Astrocyte (in vitro differentiated cells and primary cell): ENCODE measurements around the gene SLC6A2. TPM values are rescaled to one million over a fixed set of nuclear protein-coding genes. Genes with fewer than 3 reads are reported as not detected.
"Not testable (repeated sequence)": the region's sequence is repeated elsewhere in the genome, so short reads cannot be mapped to it uniquely, and the experiment has no call there.

Experiments
- DNase-seq: peaks from one replicate; pipeline ENCODE4 v3.0.0-alpha.2; 2010; ENCODE audit warnings: low read depth
- FAIRE-seq: peaks from 2 replicates; lab custom pipeline; 2011; peaks lifted over from hg19 to GRCh38; lab: Jason Lieb, UNC
- H2AFZ ChIP-seq: 2 replicates; pipeline ENCODE4 v1.6.0; 2012; ENCODE audit warnings: low read depth, low read length, inconsistent platforms
- H3K27ac ChIP-seq: 2 replicates; pipeline ENCODE4 v1.5.1; 2011; ENCODE audit warnings: low read depth, low read length, inconsistent platforms
- H3K27me3 ChIP-seq: 2 replicates; pipeline ENCODE4 v1.6.0; 2011; ENCODE audit warnings: low read length, inconsistent platforms; ENCODE audit not compliant: insufficient read depth
- H3K36me3 ChIP-seq: 2 replicates; pipeline ENCODE4 v1.5.1; 2011; ENCODE audit warnings: low read length, inconsistent platforms; ENCODE audit not compliant: insufficient read depth
- H3K4me1 ChIP-seq: 2 replicates; pipeline ENCODE4 v1.5.1; 2011; ENCODE audit warnings: low read length, inconsistent platforms; ENCODE audit not compliant: insufficient read depth
- H3K4me2 ChIP-seq: 2 replicates; pipeline ENCODE4 v1.6.0; 2012; ENCODE audit warnings: low read length, inconsistent platforms
- H3K4me3 ChIP-seq: 2 replicates; pipeline ENCODE4 v1.5.1; 2011; ENCODE audit warnings: low read depth, mild to moderate bottlenecking, low read length, inconsistent platforms; ENCODE audit not compliant: insufficient read depth
- H3K79me2 ChIP-seq: 2 replicates; pipeline ENCODE4 v1.6.0; 2012; ENCODE audit warnings: mild to moderate bottlenecking, low read length, inconsistent platforms; ENCODE audit not compliant: insufficient read depth
- H3K9ac ChIP-seq: 2 replicates; pipeline ENCODE4 v1.6.0; 2012; ENCODE audit warnings: mild to moderate bottlenecking, low read length, inconsistent platforms
- H3K9me3 ChIP-seq: 2 replicates; pipeline ENCODE4 v1.5.1; 2012; ENCODE audit warnings: low read depth, mild to moderate bottlenecking, low read length, inconsistent platforms; ENCODE audit not compliant: insufficient read depth
- H4K20me1 ChIP-seq: 2 replicates; pipeline ENCODE4 v1.6.0; 2012; ENCODE audit warnings: low read length, inconsistent platforms; ENCODE audit not compliant: insufficient read depth
- H3K27ac Mint-ChIP-seq: one replicate; pipeline ENCODE4 v1.8.0; 2021; ENCODE audit warnings: mild to moderate bottlenecking, mixed read lengths; ENCODE audit not compliant: unreplicated experiment
- H3K27me3 Mint-ChIP-seq: one replicate; pipeline ENCODE4 v1.8.0; 2021; ENCODE audit warnings: low read depth, mixed read lengths; ENCODE audit not compliant: unreplicated experiment
- H3K36me3 Mint-ChIP-seq: one replicate; pipeline ENCODE4 v1.8.0; 2021; ENCODE audit warnings: low read depth, mixed read lengths; ENCODE audit not compliant: unreplicated experiment
- H3K4me1 Mint-ChIP-seq: one replicate; pipeline ENCODE4 v1.8.0; 2021; ENCODE audit warnings: low read depth, mixed read lengths; ENCODE audit not compliant: unreplicated experiment
- H3K4me3 Mint-ChIP-seq: one replicate; pipeline ENCODE4 v1.8.0; 2021; ENCODE audit warnings: mild to moderate bottlenecking, moderate library complexity, mixed read lengths; ENCODE audit not compliant: unreplicated experiment
- H3K9me3 Mint-ChIP-seq: one replicate; pipeline ENCODE4 v1.8.0; 2021; ENCODE audit warnings: mild to moderate bottlenecking, mixed read lengths; ENCODE audit not compliant: unreplicated experiment
- CTCF ChIP-seq: IDR thresholded peaks from 2 replicates; pipeline ENCODE4 v1.5.1; 2011; ENCODE audit warnings: low read depth, mild to moderate bottlenecking, inconsistent platforms, low read length, moderate library complexity; ENCODE audit not compliant: insufficient read depth
- EZH2 ChIP-seq: IDR thresholded peaks from 2 replicates; pipeline ENCODE4 v1.6.1; 2012; ENCODE audit warnings: mild to moderate bottlenecking, low read length, inconsistent platforms; ENCODE audit not compliant: insufficient read depth
- total RNA-seq: library from RNA; stranded (reverse); gene quantifications from 2 replicates; pipeline ENCODE4 v1.2.1, GENCODE V29; 2021

The SLC6A2 gene
- total RNA-seq, 1 donor from 2014 or later, result not detected

GRCh38 chr16:55747785-55748184, 92.0 kb downstream of the SLC6A2 start:
- H3K9me3 ChIP-seq, result no peaks in the 10 kb centered on the region
- Mint-ChIP-seq H3K9me3 (peaks cover 5% of the 10 kb centered on the region), H3K36me3 (no peaks in the 10 kb centered on the region), H3K4me1 (no peaks in the 10 kb centered on the region), H3K4me3 (no peak overlapping the region), H3K27me3 (peaks cover 32% of the 10 kb centered on the region), H3K27ac (no peak overlapping the region)
- H3K4me3 ChIP-seq, result no peak overlapping the region
- DNase-seq, result no peak
- no peaks in the 10 kb centered on the region for H3K79me2 ChIP-seq
- H3K36me3 ChIP-seq, result no peaks in the 10 kb centered on the region
- no peak overlapping the region for H2AFZ ChIP-seq
- H3K27ac ChIP-seq, result no peak overlapping the region
- FAIRE-seq, result no peak
- no peaks in the 10 kb centered on the region for H3K27me3 ChIP-seq
- H3K9ac ChIP-seq, result no peak overlapping the region
- no peaks in the 10 kb centered on the region for H3K4me1 ChIP-seq
- H3K4me2 ChIP-seq, result no peak overlapping the region
- TF ChIP-seq CTCF, result no peak
- TF ChIP-seq EZH2, result no peak
- H4K20me1 ChIP-seq, result no peaks in the 10 kb centered on the region

GRCh38 chr16:55752465-55753144, 96.8 kb downstream of the SLC6A2 start:
- peaks cover 15% of the 10 kb centered on the region for H3K27me3 Mint-ChIP-seq
- H3K4me1 ChIP-seq, H3K4me1 Mint-ChIP-seq, H3K36me3 ChIP-seq, H3K27ac ChIP-seq, FAIRE-seq, H3K4me3 ChIP-seq, H3K9ac ChIP-seq, DNase-seq, H3K4me2 ChIP-seq, H4K20me1 ChIP-seq, H3K36me3 Mint-ChIP-seq, H3K27ac Mint-ChIP-seq, H3K9me3 ChIP-seq, H2AFZ ChIP-seq, H3K27me3 ChIP-seq, H3K4me3 Mint-ChIP-seq, H3K79me2 ChIP-seq: not testable (repeated sequence)
- H3K9me3 Mint-ChIP-seq, result peaks cover 15% of the 10 kb centered on the region

- not testable (repeated sequence) for H3K36me3 Mint-ChIP-seq, H3K4me1 ChIP-seq, H3K4me2 ChIP-seq, H3K79me2 ChIP-seq, H3K27me3 ChIP-seq, H3K9me3 ChIP-seq, H3K4me3 Mint-ChIP-seq, H2AFZ ChIP-seq, H3K4me1 Mint-ChIP-seq, H3K27ac ChIP-seq, H3K27ac Mint-ChIP-seq, H3K36me3 ChIP-seq, H3K9ac ChIP-seq, H4K20me1 ChIP-seq, DNase-seq, FAIRE-seq, H3K4me3 ChIP-seq
- Mint-ChIP-seq H3K9me3 (peaks cover 15% of the 10 kb centered on the region), H3K27me3 (peaks cover 19% of the 10 kb centered on the region)
These were observed 97.4 kb downstream of the SLC6A2 start for GRCh38 chr16:55753145-55753631.

Other genes with a start within 250 kb of the SLC6A2 start
- 1,220 and 1,246 TPM in 2 replicates for gene MMP2, start 176.8 kb upstream of the SLC6A2 start, total RNA-seq
- 67.1 and 74.4 TPM in 2 replicates for gene LPCAT2, start 146.9 kb upstream of the SLC6A2 start, total RNA-seq
- 2.1 and 3.4 TPM in 2 replicates for gene CAPNS2, start 89.3 kb upstream of the SLC6A2 start, total RNA-seq
- gene CES1, start 177.1 kb downstream of the SLC6A2 start, total RNA-seq, result not detected in 2 replicates
- gene CES5A, start 219.4 kb downstream of the SLC6A2 start, total RNA-seq, result not detected in 2 replicates